PC-3 (cell line): ENCODE measurements around the gene LGI4. TPM values are rescaled to one million over a fixed set of nuclear protein-coding genes. Genes with fewer than 3 reads are reported as not detected.

Source experiments
- ATAC-seq: fragments of 200-7000 bp; cut with Tn5 transposase; 2 replicates; pipeline ENCODE4 v1.9.1; 2020; ENCODE audit warnings: mild to moderate bottlenecking, moderate library complexity
- BruUV-seq: library from RNA; stranded (reverse); fragments of 400-500 nt; replicated peaks from 2 replicates; lab custom pipeline; 2021; lab: Mats Ljungman, UMichigan
- CTCF ChIA-PET: fragments of 300-600 bp; sonication (Branson Sonifier 250); formaldehyde crosslinking; loops from one replicate; lab custom pipeline; 2022; ENCODE audit warnings: antibody characterized with exemption; lab: Charles Lee
- POLR2A ChIA-PET: fragments of 300-600 bp; sonication (Branson Sonifier 250); formaldehyde crosslinking; loops from one replicate; lab custom pipeline; 2022; ENCODE audit warnings: antibody characterized with exemption; ENCODE audit not compliant: unreplicated experiment; lab: Charles Lee
- DNase-seq: peaks from one replicate; pipeline ENCODE4 v3.0.0-alpha.2; 2015
- H2AFZ ChIP-seq: fragments of 300-600 bp; sonication (generic); 2 replicates; pipeline ENCODE4 v1.6.0; 2016; ENCODE audit warnings: antibody characterized with exemption, low read length
- H3F3A ChIP-seq: fragments of 300-600 bp; sonication (generic); one replicate; pipeline ENCODE4 v1.6.0; 2017; ENCODE audit warnings: antibody characterized with exemption, low read length, control low read depth, mild to moderate bottlenecking; ENCODE audit not compliant: unreplicated experiment
- H3K27ac ChIP-seq: fragments of 300-600 bp; sonication (generic); 2 replicates; pipeline ENCODE4 v1.5.1; 2016; ENCODE audit warnings: mild to moderate bottlenecking, low read length
- H3K27me3 ChIP-seq: fragments of 300-600 bp; sonication (generic); 2 replicates; pipeline ENCODE4 v1.6.1; 2016; ENCODE audit warnings: low read length, mixed read lengths
- H3K36me3 ChIP-seq: fragments of 300-600 bp; sonication (generic); 2 replicates; pipeline ENCODE4 v1.6.1; 2016; ENCODE audit warnings: low read depth, mixed run types, low read length, mixed read lengths
- H3K4me1 ChIP-seq: fragments of 300-600 bp; sonication (generic); 2 replicates; pipeline ENCODE4 v1.5.1; 2016; ENCODE audit warnings: low read length; ENCODE audit not compliant: insufficient read depth
- H3K4me2 ChIP-seq: fragments of 300-600 bp; sonication (generic); 2 replicates; pipeline ENCODE4 v1.6.0; 2016; ENCODE audit warnings: low read length
- H3K4me3 ChIP-seq: fragments of 300-600 bp; sonication (generic); 2 replicates; pipeline ENCODE4 v1.5.1; 2016; ENCODE audit warnings: mild to moderate bottlenecking, low read length, mixed read lengths
- H3K79me2 ChIP-seq: fragments of 300-600 bp; sonication (generic); 2 replicates; pipeline ENCODE4 v1.6.1; 2017; ENCODE audit warnings: low read length, mixed read lengths
- H3K9ac ChIP-seq: fragments of 300-600 bp; sonication (generic); 2 replicates; pipeline ENCODE4 v1.6.0; 2016; ENCODE audit warnings: mild to moderate bottlenecking, low read length
- H3K9me2 ChIP-seq: fragments of 300-600 bp; sonication (generic); replicated peaks from 2 replicates; pipeline ENCODE4 v1.6.1; 2016; ENCODE audit warnings: mixed run types, low read length, mixed read lengths
- H3K9me3 ChIP-seq: fragments of 300-600 bp; sonication (generic); 2 replicates; pipeline ENCODE4 v1.6.1; 2016; ENCODE audit warnings: low read length, mixed read lengths
- H4K20me1 ChIP-seq: fragments of 300-600 bp; sonication (generic); 2 replicates; pipeline ENCODE4 v1.6.1; 2016; ENCODE audit warnings: low read length, mixed read lengths
- EZH2 ChIP-seq: fragments of 300-600 bp; sonication (generic); IDR thresholded peaks from one replicate; pipeline ENCODE4 v1.6.1; 2017; ENCODE audit warnings: antibody characterized with exemption, mild to moderate bottlenecking, low read length; ENCODE audit not compliant: unreplicated experiment
- EZH2phosphoT487 ChIP-seq: fragments of 300-600 bp; sonication (generic); IDR thresholded peaks from 2 replicates; pipeline ENCODE4 v1.6.1; 2018; ENCODE audit warnings: mild to moderate bottlenecking, antibody characterized with exemption, low read length, borderline replicate concordance
- intact Hi-C: fragments of 100-400 bp; cut with micrococcal nuclease; formaldehyde crosslinking; loops from 2 replicates; pipeline ENCODE4 v1.9.0; 2023
- total RNA-seq: library from RNA; depleted of rRNA; stranded (reverse); fragments of >200 nt; gene quantifications from 2 replicates; pipeline ENCODE4 v1.2.3, GENCODE V29; 2014
- TF ChIP-seq, protein P1 (sequence below): fragments of 300-600 bp; sonication (generic); conservative IDR thresholded peaks from 2 replicates; pipeline ENCODE4 v1.5.1; 2017; ENCODE audit warnings: antibody characterized with exemption, low read depth, mild to moderate bottlenecking, low read length

LGI4 gene
- total RNA-seq, 1 experiment from 2014 or later: 0.22 TPM

DNA sequence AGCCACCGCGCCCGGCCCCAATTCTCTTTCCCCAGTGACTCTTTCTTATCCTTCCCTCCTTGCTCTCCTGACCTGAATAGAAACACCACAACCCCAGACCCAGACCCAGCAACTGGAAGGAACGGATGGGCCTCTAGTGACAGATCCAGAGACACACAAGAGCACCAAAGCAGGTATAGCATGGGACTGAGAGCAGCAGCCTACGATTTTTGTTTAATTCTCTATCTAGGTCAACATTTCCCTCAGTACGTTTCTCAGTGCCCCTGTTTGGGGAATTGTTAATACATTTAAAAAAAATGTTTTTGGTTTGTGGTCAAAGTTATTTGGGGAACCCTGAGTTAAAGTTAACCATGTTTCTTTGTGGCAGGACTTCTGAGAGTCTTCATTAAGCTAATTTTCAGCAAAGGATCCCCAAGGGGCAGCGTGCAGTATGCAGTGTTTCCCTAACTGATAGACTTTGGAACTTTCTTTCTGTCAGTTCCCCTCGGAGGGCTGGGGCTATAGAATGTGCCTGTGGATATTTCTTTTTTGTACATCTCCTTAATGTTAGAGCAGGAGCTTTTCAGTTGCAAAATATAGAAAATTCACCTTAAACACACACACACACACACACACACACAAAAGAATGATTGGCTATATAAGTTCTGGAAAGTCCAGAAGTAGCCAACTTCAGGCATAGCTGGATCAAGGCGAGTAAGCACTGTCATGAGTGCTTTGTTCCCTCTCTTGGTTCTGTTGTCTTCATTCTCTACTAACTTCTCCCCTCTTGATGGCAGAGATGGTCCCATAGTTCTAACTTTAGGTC is 26.0 kb upstream of the LGI4 start:
- H3K9me2 ChIP-seq: no peaks in the 10 kb centered on the region
- no peak overlapping the region for H3K27ac ChIP-seq
- no peak overlapping the region for H2AFZ ChIP-seq
- no peaks in the 10 kb centered on the region for H3K27me3 ChIP-seq
- H3K36me3 ChIP-seq: peaks cover 72% of the 10 kb centered on the region
- ChIA-PET POLR2A (no interaction called here), CTCF (no interaction called here)
- BruUV-seq: no TSS peak
- intact Hi-C loops: no loop called here
- DNase-seq: no peak
- H3K4me1 ChIP-seq: peaks cover 7% of the 10 kb centered on the region
- ATAC-seq: no peak
- H3K4me3 ChIP-seq: no peak overlapping the region
- H3K79me2 ChIP-seq: peaks cover 20% of the 10 kb centered on the region
- TF ChIP-seq EZH2phosphoT487 (no peak), EZH2 (no peak)
- TF ChIP-seq, protein P1, sequence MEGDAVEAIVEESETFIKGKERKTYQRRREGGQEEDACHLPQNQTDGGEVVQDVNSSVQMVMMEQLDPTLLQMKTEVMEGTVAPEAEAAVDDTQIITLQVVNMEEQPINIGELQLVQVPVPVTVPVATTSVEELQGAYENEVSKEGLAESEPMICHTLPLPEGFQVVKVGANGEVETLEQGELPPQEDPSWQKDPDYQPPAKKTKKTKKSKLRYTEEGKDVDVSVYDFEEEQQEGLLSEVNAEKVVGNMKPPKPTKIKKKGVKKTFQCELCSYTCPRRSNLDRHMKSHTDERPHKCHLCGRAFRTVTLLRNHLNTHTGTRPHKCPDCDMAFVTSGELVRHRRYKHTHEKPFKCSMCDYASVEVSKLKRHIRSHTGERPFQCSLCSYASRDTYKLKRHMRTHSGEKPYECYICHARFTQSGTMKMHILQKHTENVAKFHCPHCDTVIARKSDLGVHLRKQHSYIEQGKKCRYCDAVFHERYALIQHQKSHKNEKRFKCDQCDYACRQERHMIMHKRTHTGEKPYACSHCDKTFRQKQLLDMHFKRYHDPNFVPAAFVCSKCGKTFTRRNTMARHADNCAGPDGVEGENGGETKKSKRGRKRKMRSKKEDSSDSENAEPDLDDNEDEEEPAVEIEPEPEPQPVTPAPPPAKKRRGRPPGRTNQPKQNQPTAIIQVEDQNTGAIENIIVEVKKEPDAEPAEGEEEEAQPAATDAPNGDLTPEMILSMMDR: no peak
- H3K9me3 ChIP-seq: peaks cover 5% of the 10 kb centered on the region; the same call in 1 of the 2 replicates
- H4K20me1 ChIP-seq: peaks cover 7% of the 10 kb centered on the region; the same call in 1 of the 2 replicates
- H3K4me2 ChIP-seq: no peak overlapping the region
- no peaks in the 10 kb centered on the region for H3F3A ChIP-seq
- H3K9ac ChIP-seq: no peak overlapping the region

DNA sequence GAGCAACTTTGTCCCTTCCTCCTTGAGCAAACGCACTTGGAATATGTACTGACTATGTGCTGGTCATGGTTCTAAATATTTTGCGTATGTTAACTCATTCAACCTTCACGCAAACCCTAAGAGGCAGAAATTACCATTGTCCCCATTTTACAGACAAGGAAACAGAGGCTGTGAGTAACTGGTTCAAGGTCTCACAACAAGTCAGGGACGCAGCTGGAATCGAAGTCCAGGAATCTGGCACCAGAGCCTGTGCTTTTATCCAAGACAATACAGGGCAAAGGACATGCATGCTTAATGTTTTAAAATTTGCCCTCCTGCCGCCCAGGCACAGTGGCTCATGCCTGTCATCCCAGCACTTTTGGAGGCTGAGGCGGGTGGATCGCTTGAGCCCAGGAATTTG is 24.7 kb upstream of the LGI4 start:
- H3K9ac ChIP-seq: no peak overlapping the region
- no peaks in the 10 kb centered on the region for H3K27me3 ChIP-seq
- ChIA-PET POLR2A (no interaction called here), CTCF (no interaction called here)
- H3F3A ChIP-seq: no peaks in the 10 kb centered on the region
- DNase-seq (no peak), ATAC-seq (no peak)
- peaks cover 10% of the 10 kb centered on the region for H3K4me1 ChIP-seq
- intact Hi-C loops: no loop called here
- no peak overlapping the region for H2AFZ ChIP-seq
- peaks cover 33% of the 10 kb centered on the region for H3K79me2 ChIP-seq
- BruUV-seq: no TSS peak
- TF ChIP-seq EZH2: no peak
- TF ChIP-seq, protein P1: no peak
- TF ChIP-seq EZH2phosphoT487: no peak
- H3K9me2 ChIP-seq: no peaks in the 10 kb centered on the region
- H3K36me3 ChIP-seq: peaks cover 60% of the 10 kb centered on the region
- no peak overlapping the region for H3K4me2 ChIP-seq
- H3K27ac ChIP-seq: no peak overlapping the region
- H4K20me1 ChIP-seq: peaks cover 13% of the 10 kb centered on the region; the same call in 1 of the 2 replicates
- H3K9me3 ChIP-seq: peaks cover 5% of the 10 kb centered on the region; the same call in 1 of the 2 replicates
- no peak overlapping the region for H3K4me3 ChIP-seq

DNA sequence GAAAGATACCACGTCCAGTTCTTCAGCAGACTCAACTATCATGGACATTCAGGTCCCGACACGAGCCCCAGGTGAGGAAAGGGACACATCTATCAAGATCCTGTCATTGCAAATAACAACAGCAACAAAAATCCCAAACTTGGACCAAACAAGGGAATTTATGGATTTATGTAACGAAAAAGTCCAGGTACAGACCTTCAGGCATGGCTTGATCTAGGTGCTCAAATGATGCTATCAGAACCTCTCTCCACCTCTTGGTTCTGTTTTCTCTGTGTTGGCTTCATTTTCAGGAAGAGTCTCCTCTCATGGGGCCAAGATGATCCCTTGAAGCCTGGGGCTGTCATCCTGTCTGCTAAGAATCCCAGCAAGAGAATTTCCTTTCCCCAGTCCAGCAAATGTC is 22.6 kb upstream of the LGI4 start:
- no peaks in the 10 kb centered on the region for H3K27me3 ChIP-seq
- POLR2A ChIA-PET: no interaction called here
- intact Hi-C loops: no loop called here
- no peaks in the 10 kb centered on the region for H3K9me2 ChIP-seq
- no peak overlapping the region for H3K27ac ChIP-seq
- H3K9ac ChIP-seq: no peak overlapping the region
- H2AFZ ChIP-seq: no peak overlapping the region
- H3K36me3 ChIP-seq: peaks cover 39% of the 10 kb centered on the region
- ATAC-seq (no peak), DNase-seq (no peak)
- no peaks in the 10 kb centered on the region for H3K9me3 ChIP-seq
- peaks cover 14% of the 10 kb centered on the region for H3K4me1 ChIP-seq
- H3K4me2 ChIP-seq: no peak overlapping the region
- CTCF ChIA-PET: no interaction called here
- no peak for TF ChIP-seq EZH2
- TF ChIP-seq, protein P1: no peak
- no peak for TF ChIP-seq EZH2phosphoT487
- H4K20me1 ChIP-seq: peaks cover 13% of the 10 kb centered on the region; the same call in 1 of the 2 replicates
- H3K79me2 ChIP-seq: peaks cover 34% of the 10 kb centered on the region
- H3F3A ChIP-seq: no peaks in the 10 kb centered on the region
- no peak overlapping the region for H3K4me3 ChIP-seq
- BruUV-seq: no TSS peak
